HepG2 (cell line): ENCODE measurements around the gene ESRP2.

ENCODE experiments used
- CTCF ChIP-seq: sonication (generic); formaldehyde crosslinking; IDR thresholded peaks from 2 replicates; pipeline ENCODE4 v1.5.0; 2020; ENCODE audit warnings: mild to moderate bottlenecking, missing genetic modification reagents, moderate library complexity
- ISL2 ChIP-seq: sonication (generic); formaldehyde crosslinking; IDR thresholded peaks from 2 replicates; pipeline ENCODE4 v1.5.0; 2020; ENCODE audit warnings: missing genetic modification reagents
- KDM1A ChIP-seq: IDR thresholded peaks from 2 replicates; pipeline ENCODE4 v1.6.1; 2016; ENCODE audit warnings: missing compliant biosample characterization
- MAFK ChIP-seq, 2 experiments: IDR thresholded peaks in 1 of 2; conservative IDR thresholded peaks in 1 of 2; 2 replicates each; pipeline ENCODE4 v1.6.1; 2011; ENCODE audit warnings: improper control_type of control experiment in 2 of 2, low read length in 2 of 2
- SKIL ChIP-seq: sonication (generic); formaldehyde crosslinking; IDR thresholded peaks from 2 replicates; pipeline ENCODE4 v1.8.0; 2022; ENCODE audit warnings: missing genetic modification reagents, mild to moderate bottlenecking, moderate library complexity, borderline replicate concordance
- ZFP82 ChIP-seq: sonication (generic); formaldehyde crosslinking; IDR thresholded peaks from 2 replicates; pipeline ENCODE4 v1.5.1; 2020; ENCODE audit warnings: mild to moderate bottlenecking, missing genetic modification reagents, borderline replicate concordance
- TF ChIP-seq, protein P1 (sequence below): IDR thresholded peaks from 2 replicates; pipeline ENCODE4 v1.6.1; 2016
- TF ChIP-seq, protein P2 (sequence below), 2 experiments: IDR thresholded peaks; 2 replicates each; pipeline ENCODE4 v1.6.1; 2011 to 2012; ENCODE audit warnings: low read length in 2 of 2, borderline replicate concordance in 1 of 2, low read depth in 1 of 2, mild to moderate bottlenecking in 1 of 2, moderate library complexity in 1 of 2

DNA sequence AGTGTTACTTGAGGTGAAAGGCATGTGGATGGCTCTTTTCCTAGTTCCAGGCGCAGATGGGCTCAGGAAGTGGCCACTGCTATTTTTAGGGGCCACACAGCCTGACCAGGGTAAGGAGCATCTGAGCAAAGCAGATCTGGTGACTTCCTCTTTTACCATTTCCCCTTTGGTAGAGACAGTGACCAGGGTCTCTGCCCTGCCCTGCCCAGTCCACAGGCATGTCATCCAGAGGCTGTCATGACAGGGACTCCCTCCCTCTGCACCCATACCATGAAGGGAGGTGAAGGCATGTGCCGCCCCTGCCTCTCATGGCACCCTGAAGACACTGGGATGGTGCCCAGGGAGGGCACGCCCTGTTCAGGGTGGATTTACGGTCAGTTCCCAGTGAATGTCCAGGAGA lies 11.5 kb upstream of the ESRP2 start:
- no peak for TF ChIP-seq ZFP82
- no peak for TF ChIP-seq SKIL
- TF ChIP-seq ISL2 (CRISPR knock-in tag): no peak
- no peak for TF ChIP-seq KDM1A
- TF ChIP-seq, protein P1, sequence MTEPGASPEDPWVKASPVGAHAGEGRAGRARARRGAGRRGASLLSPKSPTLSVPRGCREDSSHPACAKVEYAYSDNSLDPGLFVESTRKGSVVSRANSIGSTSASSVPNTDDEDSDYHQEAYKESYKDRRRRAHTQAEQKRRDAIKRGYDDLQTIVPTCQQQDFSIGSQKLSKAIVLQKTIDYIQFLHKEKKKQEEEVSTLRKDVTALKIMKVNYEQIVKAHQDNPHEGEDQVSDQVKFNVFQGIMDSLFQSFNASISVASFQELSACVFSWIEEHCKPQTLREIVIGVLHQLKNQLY: no peak
- no peak for TF ChIP-seq CTCF
- TF ChIP-seq MAFK (conservative IDR thresholded peaks at IDR 0.05 in 1 of 2, IDR thresholded peaks at IDR 0.05 in 1 of 2; ENCODE audit: low read length in 2 of 2): no peak
- TF ChIP-seq, protein P2, sequence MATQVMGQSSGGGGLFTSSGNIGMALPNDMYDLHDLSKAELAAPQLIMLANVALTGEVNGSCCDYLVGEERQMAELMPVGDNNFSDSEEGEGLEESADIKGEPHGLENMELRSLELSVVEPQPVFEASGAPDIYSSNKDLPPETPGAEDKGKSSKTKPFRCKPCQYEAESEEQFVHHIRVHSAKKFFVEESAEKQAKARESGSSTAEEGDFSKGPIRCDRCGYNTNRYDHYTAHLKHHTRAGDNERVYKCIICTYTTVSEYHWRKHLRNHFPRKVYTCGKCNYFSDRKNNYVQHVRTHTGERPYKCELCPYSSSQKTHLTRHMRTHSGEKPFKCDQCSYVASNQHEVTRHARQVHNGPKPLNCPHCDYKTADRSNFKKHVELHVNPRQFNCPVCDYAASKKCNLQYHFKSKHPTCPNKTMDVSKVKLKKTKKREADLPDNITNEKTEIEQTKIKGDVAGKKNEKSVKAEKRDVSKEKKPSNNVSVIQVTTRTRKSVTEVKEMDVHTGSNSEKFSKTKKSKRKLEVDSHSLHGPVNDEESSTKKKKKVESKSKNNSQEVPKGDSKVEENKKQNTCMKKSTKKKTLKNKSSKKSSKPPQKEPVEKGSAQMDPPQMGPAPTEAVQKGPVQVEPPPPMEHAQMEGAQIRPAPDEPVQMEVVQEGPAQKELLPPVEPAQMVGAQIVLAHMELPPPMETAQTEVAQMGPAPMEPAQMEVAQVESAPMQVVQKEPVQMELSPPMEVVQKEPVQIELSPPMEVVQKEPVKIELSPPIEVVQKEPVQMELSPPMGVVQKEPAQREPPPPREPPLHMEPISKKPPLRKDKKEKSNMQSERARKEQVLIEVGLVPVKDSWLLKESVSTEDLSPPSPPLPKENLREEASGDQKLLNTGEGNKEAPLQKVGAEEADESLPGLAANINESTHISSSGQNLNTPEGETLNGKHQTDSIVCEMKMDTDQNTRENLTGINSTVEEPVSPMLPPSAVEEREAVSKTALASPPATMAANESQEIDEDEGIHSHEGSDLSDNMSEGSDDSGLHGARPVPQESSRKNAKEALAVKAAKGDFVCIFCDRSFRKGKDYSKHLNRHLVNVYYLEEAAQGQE (IDR thresholded peaks at IDR 0.05; ENCODE audit: borderline replicate concordance in 1 of 2, low read depth in 1 of 2, low read length in 2 of 2): no peak
